ENCODE results near the gene BAG2.
A peak's percentile ranks its signal among the peaks of the same experiment; 100 is the strongest.

GRCh38 chr6:57221191-57221935 lies 49.2 kb downstream of the BAG2 start:
- peak in 5 of 7 experiments; percentile 32 to 43 (median 39) for TF ChIP-seq CTCF (IDR thresholded peaks at IDR 0.05)
- TF ChIP-seq POLR2A (IDR thresholded peaks at IDR 0.05), result no peak
- no peak for TF ChIP-seq POLR2AphosphoS5 (IDR thresholded peaks at IDR 0.05)
